Heart left ventricle (tissue), 13 donors: ENCODE results near the gene NTM.

ENCODE experiments used
- CTCF ChIP-seq, 12 donors: fragments of 200-600 bp; sonication (generic) in 4 of 12; IDR thresholded peaks; one replicate each; pipeline versions ENCODE4 v1.5.0 to v1.8.0; 2018 to 2022; ENCODE audit warnings: antibody characterized with exemption in 12 of 12, mild to moderate bottlenecking in 5 of 12
- POLR2A ChIP-seq, 2 donors: fragments of 450-650 bp; IDR thresholded peaks; one replicate each; pipeline ENCODE4 v1.6.1; 2017; ENCODE audit warnings: antibody characterized with exemption in 2 of 2, mild to moderate bottlenecking in 2 of 2, moderate library complexity in 2 of 2
- donor health status: ischemic (EF 13 %, LVEDD 7.1; RV severe dilation, severe dysfunction).
- donor health status: DM: no; HTN: yes; CAD: no.
- donor health status: DM: no; HTN: no; CAD: no.
- donor health status: ischemic (EF 25% LVEDD 6.9; RV normal size, moderate dysfunction).
- donor health status: ischemic (EF 25% LVEDD 5.7; RV mildly dilated, moderate dysfunction).
- donor health status: ischemic (EF 35%, LVEDD 5.7; RV mildly dilated, moderate dysfunction).
- donor health status: nonischemic (EF 11% LVEDD 7.7; RV severe dilation, severe dysfunction).
- donor health status: DM: yes; HTN: yes; CAD: no.
- donor health status: PGD.
- donor health status: ischemic (EF 29% LVEDD 5.4; RV normal size, mild dysfunction).
- donor health status: nonischemic (EF 23%, LVEDD 6.1; RV moderate dilation, normal function).

DNA sequence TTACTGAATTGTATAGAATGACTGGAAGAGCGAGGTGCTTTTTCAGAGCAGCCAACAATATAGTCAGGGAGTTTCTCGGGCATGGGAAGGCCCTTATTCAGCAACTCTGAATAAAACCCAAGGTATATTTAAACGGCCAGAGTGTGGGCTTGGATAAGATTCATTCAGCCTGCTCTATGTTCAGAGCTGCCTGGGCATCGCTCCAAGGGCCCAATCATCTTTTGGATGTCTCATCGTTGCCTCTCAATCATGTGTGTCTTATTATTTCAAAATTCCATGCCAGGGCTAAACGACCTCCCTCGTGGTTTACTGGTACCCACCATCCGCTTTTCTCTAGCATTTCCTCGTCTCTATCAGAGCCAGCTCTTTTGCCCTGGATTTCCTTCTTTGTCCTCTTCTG is 19.5 kb upstream of the NTM start:
- TF ChIP-seq CTCF (IDR thresholded peaks at IDR 0.05): no peak
- no peak for TF ChIP-seq POLR2A (IDR thresholded peaks at IDR 0.05)
